SK-N-SH treated with all-trans-retinoic acid at 6 μM for 48 hours (cell line): ENCODE results near the gene SUOX.

Experiments used
- ARNTL ChIP-seq: fragments of 450-650 bp; formaldehyde crosslinking; IDR thresholded peaks from 2 replicates; pipeline ENCODE4 v1.5.0; 2020; ENCODE audit warnings: low read depth, mild to moderate bottlenecking, moderate library complexity, borderline replicate concordance
- CSDC2 ChIP-seq: fragments of 250-450 bp; sonication (Bioruptor Pico); IDR thresholded peaks from 2 replicates; pipeline ENCODE4 v1.5.0; 2020; ENCODE audit warnings: mild to moderate bottlenecking, moderate library complexity
- ESRRG ChIP-seq: fragments of 250-450 bp; sonication (Bioruptor Pico); IDR thresholded peaks from 2 replicates; pipeline ENCODE4 v1.6.1; 2021; ENCODE audit warnings: mild to moderate bottlenecking
- ISL1 ChIP-seq: fragments of 250-450 bp; sonication (Bioruptor Pico); IDR thresholded peaks from 2 replicates; pipeline ENCODE4 v2.1.2; 2022; ENCODE audit warnings: mild to moderate bottlenecking, moderate library complexity
- RARB ChIP-seq: fragments of 250-450 bp; sonication (Bioruptor Pico); IDR thresholded peaks from 2 replicates; pipeline ENCODE4 v1.8.0; 2021; ENCODE audit warnings: mild to moderate bottlenecking, moderate library complexity
- TCF4 ChIP-seq: fragments of 250-450 bp; sonication (Bioruptor Pico); IDR thresholded peaks from 2 replicates; pipeline ENCODE4 v1.8.0; 2021; ENCODE audit warnings: mild to moderate bottlenecking, moderate library complexity, borderline replicate concordance
- TOX ChIP-seq: fragments of 250-450 bp; sonication (Bioruptor Pico); IDR thresholded peaks from 2 replicates; pipeline ENCODE4 v1.8.0; 2021; ENCODE audit warnings: mild to moderate bottlenecking, moderate library complexity, borderline replicate concordance
- ZFP3 ChIP-seq: fragments of 250-450 bp; sonication (Bioruptor Pico); IDR thresholded peaks from 2 replicates; pipeline ENCODE4 v1.5.0; 2020; ENCODE audit warnings: mild to moderate bottlenecking, moderate library complexity
- ZNF565 ChIP-seq: fragments of 450-650 bp; formaldehyde crosslinking; conservative IDR thresholded peaks from 2 replicates; pipeline ENCODE4 v1.5.0; 2020; ENCODE audit warnings: low read depth, mild to moderate bottlenecking, moderate library complexity
- TF ChIP-seq, protein P1 (sequence below): fragments of 250-450 bp; sonication (Bioruptor Pico); IDR thresholded peaks from 2 replicates; pipeline ENCODE4 v1.5.1; 2020; ENCODE audit warnings: low read depth, mild to moderate bottlenecking, moderate library complexity
- TF ChIP-seq, protein P2 (sequence below): fragments of 250-450 bp; sonication (Bioruptor Pico); IDR thresholded peaks from 2 replicates; pipeline ENCODE4 v1.8.0; 2020; ENCODE audit warnings: mild to moderate bottlenecking, moderate library complexity, borderline replicate concordance

DNA sequence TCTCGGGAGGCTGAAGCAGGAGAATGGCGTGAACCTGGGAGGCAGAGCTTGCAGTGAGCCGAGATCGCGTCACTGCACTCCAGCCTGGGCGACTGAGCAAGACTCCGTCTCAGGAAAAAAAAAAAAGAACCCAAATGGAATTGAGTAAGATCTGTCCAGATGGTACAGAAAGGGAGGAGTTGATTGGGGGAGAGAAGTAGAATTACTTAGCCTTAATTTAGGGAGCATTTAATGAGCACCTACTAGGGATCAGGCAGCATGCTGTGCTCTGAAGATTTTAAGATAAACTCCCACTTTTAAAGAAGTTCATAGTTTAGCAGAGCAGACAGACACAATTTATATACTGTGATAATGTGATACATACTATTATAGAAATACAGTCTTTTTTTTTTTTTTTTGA, 18.7 kb upstream of the SUOX start:
- TF ChIP-seq RARB (no peak), ZFP3 (CRISPR knock-in tag) (no peak), ARNTL (CRISPR knock-in tag) (no peak), TCF4 (CRISPR knock-in tag) (no peak), ISL1 (CRISPR knock-in tag) (no peak), ZNF565 (no peak), TOX (CRISPR knock-in tag) (no peak), CSDC2 (CRISPR knock-in tag) (no peak), ESRRG (CRISPR knock-in tag) (no peak)
- TF ChIP-seq, protein P1, sequence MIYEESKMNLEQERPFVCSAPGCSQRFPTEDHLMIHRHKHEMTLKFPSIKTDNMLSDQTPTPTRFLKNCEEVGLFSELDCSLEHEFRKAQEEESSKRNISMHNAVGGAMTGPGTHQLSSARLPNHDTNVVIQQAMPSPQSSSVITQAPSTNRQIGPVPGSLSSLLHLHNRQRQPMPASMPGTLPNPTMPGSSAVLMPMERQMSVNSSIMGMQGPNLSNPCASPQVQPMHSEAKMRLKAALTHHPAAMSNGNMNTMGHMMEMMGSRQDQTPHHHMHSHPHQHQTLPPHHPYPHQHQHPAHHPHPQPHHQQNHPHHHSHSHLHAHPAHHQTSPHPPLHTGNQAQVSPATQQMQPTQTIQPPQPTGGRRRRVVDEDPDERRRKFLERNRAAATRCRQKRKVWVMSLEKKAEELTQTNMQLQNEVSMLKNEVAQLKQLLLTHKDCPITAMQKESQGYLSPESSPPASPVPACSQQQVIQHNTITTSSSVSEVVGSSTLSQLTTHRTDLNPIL (CRISPR knock-in tag) = no peak
- TF ChIP-seq, protein P2, sequence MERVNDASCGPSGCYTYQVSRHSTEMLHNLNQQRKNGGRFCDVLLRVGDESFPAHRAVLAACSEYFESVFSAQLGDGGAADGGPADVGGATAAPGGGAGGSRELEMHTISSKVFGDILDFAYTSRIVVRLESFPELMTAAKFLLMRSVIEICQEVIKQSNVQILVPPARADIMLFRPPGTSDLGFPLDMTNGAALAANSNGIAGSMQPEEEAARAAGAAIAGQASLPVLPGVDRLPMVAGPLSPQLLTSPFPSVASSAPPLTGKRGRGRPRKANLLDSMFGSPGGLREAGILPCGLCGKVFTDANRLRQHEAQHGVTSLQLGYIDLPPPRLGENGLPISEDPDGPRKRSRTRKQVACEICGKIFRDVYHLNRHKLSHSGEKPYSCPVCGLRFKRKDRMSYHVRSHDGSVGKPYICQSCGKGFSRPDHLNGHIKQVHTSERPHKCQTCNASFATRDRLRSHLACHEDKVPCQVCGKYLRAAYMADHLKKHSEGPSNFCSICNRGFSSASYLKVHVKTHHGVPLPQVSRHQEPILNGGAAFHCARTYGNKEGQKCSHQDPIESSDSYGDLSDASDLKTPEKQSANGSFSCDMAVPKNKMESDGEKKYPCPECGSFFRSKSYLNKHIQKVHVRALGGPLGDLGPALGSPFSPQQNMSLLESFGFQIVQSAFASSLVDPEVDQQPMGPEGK (CRISPR knock-in tag) = no peak
